Activated CD4-positive, alpha-beta T cell treated with anti-CD3 and anti-CD28 coated beads for 1 hour (primary cell): ENCODE data around the gene SLC39A2.
"Not testable (repeated sequence)": the region's sequence is repeated elsewhere in the genome, so short reads cannot be mapped to it uniquely, and the experiment has no call there.

Experiments used
- DNase-seq: peaks from one replicate; pipeline ENCODE4 v3.0.0-alpha.2; 2020

Gene SLC39A2

GRCh38 chr14:21026274-21026987 lies 27.3 kb downstream of the SLC39A2 start:
- no peak for DNase-seq

DNA sequence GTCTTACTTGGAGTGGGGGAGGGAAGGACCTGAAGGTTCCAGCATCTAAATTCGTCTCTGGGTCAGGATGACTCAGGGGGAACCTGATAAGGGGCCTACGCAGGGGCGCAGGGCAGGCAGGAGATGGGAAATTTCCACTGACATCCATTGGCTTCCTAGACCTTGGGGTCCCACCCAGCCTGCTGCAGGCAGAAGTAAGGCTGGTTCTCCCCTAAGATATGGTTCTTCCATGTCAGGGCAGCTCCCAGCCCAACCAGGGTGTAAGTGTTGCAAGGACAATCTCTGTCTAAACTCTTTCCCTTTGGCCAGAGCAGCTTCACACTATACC lies 27.9 kb downstream of the SLC39A2 start:
- no peak for DNase-seq

DNA sequence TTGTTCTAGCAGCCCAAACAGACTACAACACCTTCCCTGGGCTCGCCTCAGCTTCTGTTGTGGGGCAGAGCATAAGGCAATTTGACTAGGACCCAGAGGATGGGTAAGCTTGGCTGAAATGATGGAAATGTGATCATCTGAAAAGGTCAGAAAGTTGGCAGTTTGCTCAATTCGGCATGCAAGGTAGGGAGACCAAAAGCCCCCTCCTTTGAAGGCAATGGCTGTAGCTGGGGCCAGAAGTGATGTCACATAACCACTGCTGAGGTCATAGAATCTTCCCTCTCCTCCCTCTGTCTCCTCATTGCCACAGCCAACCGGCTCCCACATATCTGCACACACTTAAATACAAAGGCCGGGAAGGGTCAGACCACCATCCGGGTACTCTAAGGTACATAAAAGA lies 30.8 kb downstream of the SLC39A2 start, which contains the start of gene TPPP2:
TSS of gene TPPP2 (plus strand) at position 301 of the 400 bp plus-strand sequence. CDS start 365 bp downstream, outside the sequence.
- DNase-seq, result no peak

GRCh38 chr14:21030531-21030930 lies 31.4 kb downstream of the SLC39A2 start:
- DNase-seq, result no peak

- DNase-seq, result no peak
These were observed 33.4 kb downstream of the SLC39A2 start for GRCh38 chr14:21032326-21033132.

DNA sequence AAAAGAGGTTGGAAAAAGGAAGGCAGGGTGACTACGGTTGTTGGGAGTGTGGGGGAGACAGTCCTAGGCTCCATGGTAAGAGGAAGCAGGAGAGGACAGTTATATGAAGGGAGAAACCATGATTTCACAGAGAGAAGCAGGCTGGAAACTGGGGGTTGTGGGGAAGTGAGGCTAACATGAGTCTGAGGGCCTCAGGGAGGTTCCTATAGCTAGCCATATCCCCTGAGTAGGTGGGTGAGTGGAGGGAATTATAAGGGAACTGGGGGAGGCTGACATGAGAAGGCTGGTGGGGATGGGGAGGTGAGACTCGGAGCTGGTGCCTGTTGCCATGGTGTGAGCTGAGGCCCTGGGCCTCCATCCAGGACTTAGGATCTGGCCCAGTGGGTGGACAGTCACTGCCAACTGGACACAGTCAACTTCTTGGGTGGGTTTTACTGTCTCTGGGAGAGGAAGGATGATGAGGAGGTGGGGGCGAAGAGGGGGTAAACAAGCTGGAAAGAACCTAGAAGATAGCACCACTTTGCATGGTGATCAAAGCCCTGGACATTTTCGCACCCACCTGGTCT lies 34.1 kb downstream of the SLC39A2 start:
- DNase-seq, result no peak

GRCh38 chr14:21034707-21035106 lies 35.6 kb downstream of the SLC39A2 start, which contains the start of gene RNASE13:
RNASE13 (minus strand) TSS chr14:21034807; CDS start chr14:21034288, 519 bp downstream.
- no peak for DNase-seq

DNA sequence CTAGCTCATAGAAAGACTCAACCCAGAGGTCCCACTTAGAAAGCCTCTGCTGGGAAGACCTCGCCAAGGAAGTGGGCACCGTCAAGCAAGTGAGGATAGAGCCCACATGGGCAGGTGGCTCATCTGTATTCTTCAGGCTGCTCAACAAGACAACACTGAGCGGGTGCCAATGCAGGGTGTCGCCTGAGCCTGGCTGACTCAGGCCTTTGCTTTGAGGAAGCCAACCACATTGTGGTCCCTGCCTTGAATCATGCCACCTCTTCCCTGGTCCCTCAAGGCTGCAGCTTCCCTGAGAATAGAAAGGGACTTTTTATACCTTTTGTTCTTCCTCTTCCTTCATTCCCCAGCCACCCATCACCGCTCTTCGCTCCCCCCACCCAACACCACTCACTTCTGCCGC lies 37.7 kb downstream of the SLC39A2 start:
- DNase-seq, result no peak

GRCh38 chr14:21037156-21037555 lies 38.1 kb downstream of the SLC39A2 start:
- DNase-seq, result no peak

DNA sequence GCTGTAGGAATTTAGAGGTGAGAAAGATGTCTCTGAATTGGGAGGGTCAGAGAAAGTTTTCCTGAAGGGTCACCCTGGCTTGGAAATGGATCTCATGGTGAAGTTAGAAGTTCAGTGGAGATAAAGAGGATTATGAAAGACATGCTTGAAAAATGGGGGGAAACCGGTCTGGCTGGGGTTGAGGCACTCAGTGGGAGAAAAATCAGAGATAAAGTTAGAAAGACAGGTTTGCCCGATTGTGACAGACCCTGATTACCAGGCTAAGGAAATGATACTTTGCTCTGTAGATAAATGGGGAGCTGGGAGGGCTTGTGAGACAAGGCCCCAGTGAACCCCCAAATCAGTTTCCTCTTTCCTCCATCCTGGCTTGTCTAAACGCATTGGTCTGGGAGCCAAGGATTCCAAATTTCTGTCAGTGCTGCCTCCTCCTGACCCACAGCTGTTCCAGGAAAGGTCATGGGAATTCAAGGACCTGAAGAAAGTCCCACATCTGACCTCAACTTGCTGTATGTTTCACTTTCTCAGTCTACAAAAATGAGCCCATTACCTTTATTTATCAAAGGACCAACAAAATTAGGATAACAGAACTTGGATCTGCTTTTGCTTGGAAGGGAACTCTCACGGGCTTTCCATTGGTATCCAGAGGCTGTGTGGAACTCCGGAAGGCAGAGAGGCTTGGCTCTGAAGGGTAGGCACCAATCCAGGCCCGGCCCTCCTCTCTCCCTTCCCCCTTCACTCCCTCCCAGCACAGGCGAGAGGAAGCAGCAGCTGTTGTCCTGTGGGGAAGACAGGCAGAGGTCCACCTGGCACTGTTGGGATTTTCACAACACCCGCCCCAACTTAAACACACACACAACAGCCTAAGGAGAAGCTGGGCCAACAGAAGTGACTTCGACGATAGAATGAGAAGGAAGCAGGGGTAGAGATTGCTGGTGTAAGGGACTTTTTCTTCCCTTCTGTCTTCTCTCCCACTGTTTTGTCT lies 39.6 kb downstream of the SLC39A2 start:
- no peak for DNase-seq

GRCh38 chr14:21039585-21040369 lies 40.7 kb downstream of the SLC39A2 start:
- DNase-seq, result no peak

- no peak for DNase-seq
These were observed 41.4 kb downstream of the SLC39A2 start for GRCh38 chr14:21040370-21040925.

DNA sequence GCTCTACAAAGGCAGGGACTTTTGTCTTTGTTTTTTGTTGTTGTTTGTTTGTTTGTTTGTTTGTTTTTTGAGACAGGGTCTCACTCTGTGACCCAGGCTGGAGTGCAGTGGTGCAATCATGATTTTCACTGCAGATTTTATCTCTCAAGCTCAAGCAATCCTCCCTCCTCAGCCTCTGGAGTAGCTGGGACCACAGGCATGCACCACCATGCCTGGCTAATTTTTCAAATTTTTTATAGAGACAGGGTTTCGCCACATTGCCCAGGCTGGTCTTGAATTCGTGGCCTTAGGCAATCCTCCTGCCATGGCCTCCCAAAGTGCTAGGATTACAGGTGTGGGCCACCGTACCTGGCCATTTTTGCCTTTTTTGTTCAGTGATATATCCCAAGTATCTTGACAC lies 41.8 kb downstream of the SLC39A2 start:
- not testable (repeated sequence) for DNase-seq

DNA sequence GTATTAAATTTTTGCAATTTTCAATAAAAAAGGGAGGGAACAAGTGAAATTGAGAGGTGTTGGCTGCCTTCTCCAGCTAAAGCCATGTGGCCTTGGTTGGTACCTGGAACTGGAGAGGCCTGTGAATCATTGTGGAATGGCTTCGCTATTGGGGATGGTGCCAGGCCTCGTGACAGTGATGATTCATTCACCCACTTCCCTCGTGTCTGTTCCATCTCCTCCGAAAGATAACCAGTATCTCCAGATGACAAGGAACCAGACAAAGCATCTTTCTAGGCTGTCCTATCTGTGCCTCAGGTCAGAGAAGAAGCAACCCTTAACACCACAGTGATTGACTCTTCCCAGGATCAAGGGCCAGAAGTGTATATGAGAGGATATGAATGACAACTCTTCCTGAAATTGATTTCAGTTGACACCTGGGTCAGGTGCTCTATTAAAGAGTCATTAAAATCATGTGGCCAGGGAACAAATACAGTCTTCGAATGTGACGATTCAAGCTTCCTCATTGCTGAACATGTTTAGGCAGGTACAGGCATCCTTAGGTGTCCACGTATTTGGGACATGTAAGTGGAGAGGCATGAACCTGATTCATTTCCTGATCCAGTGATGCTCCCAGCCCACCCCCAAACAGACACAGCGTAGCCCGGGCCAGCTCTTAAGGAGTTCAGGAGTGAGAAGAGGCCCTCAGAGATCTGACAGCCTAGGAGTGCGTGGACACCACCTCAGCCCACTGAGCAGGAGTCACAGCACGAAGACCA lies 42.8 kb downstream of the SLC39A2 start, which contains the start of gene RNASE7:
TSS of gene RNASE7 (plus strand) at position 687 of the 758 bp plus-strand sequence. CDS start 631 bp downstream, outside the sequence.
- DNase-seq, result no peak

DNA sequence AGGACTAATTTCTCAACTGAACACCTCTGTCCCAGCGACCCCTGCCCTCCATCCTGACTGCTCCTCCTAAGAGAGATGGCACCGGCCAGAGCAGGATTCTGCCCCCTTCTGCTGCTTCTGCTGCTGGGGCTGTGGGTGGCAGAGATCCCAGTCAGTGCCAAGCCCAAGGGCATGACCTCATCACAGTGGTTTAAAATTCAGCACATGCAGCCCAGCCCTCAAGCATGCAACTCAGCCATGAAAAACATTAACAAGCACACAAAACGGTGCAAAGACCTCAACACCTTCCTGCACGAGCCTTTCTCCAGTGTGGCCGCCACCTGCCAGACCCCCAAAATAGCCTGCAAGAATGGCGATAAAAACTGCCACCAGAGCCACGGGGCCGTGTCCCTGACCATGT lies 43.8 kb downstream of the SLC39A2 start:
- no peak for DNase-seq

DNA sequence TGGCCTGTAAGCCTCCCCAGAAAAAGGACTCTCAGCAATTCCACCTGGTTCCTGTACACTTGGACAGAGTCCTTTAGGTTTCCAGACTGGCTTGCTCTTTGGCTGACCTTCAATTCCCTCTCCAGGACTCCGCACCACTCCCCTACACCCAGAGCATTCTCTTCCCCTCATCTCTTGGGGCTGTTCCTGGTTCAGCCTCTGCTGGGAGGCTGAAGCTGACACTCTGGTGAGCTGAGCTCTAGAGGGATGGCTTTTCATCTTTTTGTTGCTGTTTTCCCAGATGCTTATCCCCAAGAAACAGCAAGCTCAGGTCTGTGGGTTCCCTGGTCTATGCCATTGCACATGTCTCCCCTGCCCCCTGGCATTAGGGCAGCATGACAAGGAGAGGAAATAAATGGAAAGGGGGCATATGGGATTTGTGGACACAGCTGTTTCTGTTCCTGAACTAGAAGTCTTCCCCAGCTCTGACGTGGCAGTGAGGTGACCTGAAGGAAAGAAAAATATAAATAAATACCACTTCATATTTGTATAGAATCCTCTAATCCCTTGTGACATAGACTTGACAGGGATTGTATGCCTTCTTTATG lies 44.4 kb downstream of the SLC39A2 start:
- no peak for DNase-seq

- no peak for DNase-seq
These were observed 45.0 kb downstream of the SLC39A2 start for GRCh38 chr14:21043974-21044618.

DNA sequence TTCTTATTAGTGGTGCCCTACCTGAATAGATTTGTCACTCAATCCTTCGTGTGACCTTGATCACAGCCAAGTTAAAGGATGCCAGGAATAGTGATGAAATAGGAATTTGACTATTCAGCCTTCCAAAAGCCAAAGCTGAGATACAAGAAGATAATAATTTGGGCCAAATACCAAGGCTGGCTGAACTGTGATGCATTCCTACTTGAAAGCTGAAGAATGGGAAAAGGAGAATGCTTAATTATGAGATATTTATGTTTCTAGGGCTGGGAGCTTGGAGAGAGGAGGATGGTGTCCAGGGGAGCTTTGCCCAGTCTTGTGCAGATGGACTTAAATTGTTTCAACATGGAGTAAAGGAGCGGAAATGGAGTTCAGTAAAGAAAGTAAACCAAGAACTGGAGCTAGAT lies 48.3 kb downstream of the SLC39A2 start:
- DNase-seq, result no peak

DNA sequence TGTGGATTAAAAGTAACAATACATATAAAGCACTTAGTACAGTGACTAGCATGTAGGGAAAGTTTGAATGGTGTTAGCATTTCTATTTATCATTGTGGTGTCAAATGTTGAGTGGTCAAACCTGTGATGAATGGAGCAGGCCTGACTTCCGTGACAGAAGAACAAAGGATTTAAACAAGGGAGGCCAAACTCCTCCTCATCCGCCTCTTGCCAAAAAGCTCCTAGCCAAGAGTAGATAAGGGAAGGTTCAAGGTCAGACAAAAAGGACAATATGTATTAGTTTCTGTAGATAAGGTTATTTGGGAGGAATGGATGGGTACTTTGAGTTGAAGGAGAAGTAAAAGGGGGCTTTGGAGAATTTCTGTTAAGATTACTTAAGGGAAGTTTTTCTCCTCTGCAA lies 49.5 kb downstream of the SLC39A2 start:
- DNase-seq, result no peak

DNA sequence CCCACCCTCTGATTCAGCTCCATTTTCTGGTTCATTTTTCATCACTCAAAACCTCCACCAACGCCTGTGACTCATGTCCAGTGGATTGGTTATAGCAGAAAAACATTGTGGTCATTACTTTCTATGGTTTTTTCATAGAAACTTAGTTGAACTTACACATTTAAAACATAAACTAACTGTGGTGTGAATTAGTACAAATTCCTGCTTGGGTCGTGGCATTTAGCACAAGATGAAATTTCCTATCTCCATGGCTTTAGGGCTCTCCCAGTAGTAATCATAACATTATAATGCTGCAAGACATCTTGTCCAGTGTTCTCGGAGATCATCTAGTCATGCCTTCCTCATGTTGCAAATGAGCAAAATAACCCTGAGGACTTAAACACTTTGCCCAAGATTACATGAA lies 50.2 kb downstream of the SLC39A2 start:
- no peak for DNase-seq
